NCI-H1105 treated with DMSO at 0.1 percent for 48 hours (cell line): ENCODE measurements around the gene RNF115.
"Not testable (repeated sequence)": the region's sequence is repeated elsewhere in the genome, so short reads cannot be mapped to it uniquely, and the experiment has no call there.

Source experiments
- DNase-seq: peaks from one replicate; lab custom pipeline; 2025; lab: John Stamatoyannopoulos, UW

The RNF115 gene

DNA sequence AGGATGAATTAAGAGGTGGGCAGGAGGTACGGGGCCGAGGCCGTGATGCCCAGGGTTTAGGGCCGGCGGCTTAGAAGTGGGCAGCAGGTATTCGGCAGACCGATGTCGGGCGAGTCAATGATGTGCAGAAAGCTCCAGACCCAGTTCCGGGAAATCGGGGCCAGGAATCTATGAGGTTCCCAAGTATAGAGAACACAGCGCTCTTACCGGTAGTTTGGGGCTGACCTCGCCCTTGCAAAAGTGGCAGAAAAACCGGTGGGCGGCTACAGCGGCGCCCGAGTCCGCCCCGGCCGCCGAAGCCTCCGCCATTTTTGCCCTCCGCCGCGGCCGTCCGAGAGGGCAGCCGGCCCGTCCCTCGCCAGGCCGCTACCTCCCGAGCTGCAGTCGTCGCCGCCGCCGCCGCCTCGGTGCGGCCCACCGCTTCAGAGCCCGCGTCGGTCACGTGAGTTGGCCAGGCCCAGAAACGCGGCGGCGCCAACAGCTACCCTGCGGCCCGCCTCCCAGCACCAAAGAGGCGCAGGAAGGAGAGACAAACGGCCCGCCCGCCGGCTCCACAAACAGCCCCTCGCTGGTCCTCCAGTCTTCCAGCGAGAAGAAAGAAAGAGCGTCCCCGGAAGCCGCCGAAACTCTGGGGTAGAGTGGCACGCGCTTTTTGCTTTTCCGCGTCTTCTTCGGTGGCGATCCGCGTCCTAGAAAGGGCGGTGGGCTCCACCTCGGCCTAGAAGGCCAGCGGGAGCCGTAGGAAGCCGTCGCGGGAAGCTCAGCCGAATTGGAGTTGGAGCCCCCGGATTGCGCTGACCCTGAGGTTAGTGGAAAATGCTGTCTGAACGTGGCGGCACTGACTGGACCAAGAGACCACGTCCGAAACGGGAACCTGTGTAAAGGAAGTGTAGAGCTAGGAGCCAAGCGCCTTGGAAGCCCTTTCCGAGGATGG is at the start of gene RNF115, which contains the start of gene POLR3C:
Gene RNF115, minus strand, starts transcription at position 531 of the 934 bp plus-strand sequence. Its CDS starts 222 bp downstream, at position 309.
Gene POLR3C, plus strand, starts transcription at position 636 of the 934 bp plus-strand sequence. CDS start 1,577 bp downstream, outside the sequence.
- DNase-seq = peak; percentile 94

DNA sequence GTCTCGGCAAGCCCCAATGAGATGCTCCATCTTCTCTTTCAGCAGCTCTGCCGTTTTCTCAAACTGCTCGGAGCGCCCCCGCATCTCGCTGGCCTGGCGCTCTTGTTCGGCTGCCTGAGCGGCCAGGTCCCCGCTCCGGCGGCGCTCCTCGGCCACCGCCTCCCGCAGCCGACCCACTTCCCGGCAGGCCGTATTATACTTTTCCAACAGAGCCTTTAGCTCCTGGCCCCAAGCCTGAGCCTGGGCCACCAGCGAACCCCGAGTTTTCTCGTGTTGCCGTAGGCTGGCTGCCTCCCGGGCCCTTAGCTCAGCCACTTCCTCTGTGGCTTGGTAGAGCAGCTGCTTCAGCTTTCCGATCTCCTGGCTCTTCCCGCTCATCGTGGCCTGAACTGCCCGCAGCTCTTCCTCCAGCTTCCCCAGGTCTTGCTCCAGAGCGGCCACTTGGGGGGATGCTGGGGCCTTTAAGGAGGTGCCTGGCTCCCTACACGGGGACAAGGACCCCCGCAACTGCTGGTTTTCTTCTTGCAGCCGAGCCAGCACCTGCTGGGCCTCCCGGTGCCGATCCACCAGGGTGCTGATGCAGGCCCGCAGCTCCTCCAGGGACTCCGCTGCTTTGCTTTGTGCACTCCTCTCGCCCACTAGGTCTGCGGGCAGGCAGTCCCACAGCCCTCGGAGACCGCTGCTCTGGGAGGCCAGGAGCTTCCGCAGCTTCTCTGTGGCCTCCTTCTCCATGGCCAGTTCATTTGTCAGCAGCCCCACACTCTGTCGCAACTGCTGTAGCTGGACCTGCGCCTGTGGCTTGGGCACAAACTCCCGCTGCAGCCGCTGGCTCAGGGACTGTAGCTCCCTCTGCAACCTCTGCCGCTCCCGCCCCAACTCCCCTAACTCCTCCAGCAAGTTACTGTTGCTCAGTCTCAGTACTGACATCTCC is 48.4 kb upstream of the RNF115 start:
- DNase-seq = no peak

DNA sequence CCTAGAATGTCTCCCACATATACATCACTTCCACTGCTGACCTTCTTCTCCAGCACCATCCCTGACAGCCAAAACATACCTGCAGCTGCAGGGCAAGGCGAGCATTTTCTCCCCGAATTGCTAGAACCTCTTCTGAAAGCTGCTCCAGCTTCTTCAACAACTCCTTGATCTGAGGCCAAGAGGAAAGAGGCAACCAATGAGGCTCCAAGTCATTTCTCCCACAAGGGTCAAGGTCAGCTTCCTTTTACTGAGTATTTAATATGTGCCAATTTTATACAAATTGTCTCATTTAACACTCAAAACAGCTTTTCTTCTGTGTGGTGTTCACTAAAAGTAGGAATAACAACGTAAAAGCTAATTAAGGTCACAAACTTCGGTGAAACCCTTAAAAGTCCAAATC is 44.3 kb upstream of the RNF115 start:
- DNase-seq = no peak

DNA sequence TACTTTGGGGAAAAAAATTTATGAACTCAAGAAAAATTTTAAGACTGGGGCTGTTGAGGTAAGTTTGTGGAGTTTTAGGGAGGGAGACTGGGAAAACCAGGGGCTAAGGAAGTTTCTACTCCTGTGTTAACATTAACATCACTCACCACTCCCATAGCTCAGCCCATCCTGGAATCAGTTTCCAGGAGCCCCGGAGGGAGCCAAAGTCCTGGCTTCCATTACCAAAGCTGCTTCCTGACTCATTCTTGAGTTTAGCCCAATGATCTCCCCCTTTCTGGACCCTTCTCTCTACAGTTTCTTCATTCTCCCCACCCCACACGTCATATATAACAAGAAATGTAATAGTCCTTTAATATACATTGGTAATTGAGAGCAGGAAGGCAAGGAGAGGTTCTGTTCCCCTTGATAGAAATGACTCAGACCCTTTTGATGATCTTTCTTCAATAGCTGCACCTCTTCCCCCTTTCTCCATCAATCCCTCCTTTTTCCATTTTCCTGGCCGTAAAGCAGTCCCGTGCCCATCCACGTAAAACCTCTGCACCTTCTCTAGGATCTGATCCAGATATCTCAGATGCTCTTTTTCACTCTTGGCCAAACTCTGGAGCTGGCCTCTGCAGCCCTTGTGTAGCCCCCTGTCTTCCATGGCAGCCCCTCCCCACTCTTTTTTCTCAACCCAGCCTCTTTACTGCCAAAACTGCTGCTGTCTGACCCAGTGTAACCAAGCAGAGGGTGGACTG is 39.6 kb upstream of the RNF115 start:
- DNase-seq = no peak

DNA sequence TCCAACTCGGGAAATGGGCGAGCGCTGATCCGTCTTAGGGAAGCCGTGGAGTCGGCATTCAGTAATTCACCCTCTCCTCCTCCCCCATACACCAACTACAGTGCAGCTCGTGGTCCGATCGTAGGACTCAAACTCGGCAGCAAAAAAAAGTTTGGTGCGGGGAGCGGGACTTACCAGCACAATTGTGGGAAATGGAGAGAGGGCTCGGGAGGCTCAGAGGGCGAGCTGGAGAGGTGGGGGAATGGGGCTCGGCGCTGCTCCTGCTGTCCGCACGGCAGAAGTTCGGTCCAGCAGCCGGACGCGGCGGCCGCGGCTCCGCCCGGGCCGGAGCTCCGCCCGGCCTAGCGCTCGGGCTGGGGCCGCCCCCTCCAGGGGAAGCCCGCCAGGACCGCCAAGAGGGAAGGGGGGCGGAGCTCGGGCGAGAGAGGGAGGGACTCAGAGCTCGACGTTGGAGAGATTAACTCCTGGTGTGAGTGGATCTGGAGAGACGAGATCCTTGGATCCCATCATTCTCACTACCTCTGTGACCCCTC is 35.7 kb upstream of the RNF115 start:
- peak; percentile 78 for DNase-seq

DNA sequence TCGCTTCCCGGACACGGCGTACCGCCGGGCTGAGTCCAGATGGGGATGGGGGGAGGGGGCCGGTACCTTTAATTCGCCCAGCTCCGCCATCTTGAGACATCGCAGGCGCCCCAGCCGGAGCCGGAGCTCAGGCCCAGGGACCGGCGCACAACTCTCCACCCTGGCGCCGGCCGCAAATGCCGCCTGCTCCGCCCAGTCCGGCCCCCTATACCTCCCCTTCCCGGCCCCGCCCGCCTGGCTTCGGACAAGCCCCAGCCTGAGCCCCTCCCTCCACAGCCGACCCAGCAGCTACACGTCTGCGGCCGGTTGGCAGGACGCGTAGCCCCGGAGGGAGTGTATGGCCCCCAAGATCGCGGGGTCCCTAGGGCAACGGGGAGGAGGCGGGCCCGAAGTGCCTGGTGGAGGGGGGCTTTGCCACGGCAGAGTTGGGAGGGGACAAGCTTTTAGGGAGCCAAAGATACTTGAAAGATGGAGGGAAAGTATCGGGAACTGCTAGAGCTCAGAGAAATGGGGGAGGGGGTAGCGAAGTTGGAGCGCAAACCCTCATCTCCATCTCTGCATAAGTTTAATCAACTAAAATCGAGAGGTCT is 35.1 kb upstream of the RNF115 start, which contains the start of gene PIAS3:
Gene PIAS3, minus strand, starts transcription at position 181 of the 590 bp plus-strand sequence. Its CDS starts 91 bp downstream, at position 90.
- peak; percentile 91 for DNase-seq

- peak; percentile 76 for DNase-seq
Measured at GRCh38 chr1:145858238-145858900, 34.5 kb upstream of the RNF115 start.

DNA sequence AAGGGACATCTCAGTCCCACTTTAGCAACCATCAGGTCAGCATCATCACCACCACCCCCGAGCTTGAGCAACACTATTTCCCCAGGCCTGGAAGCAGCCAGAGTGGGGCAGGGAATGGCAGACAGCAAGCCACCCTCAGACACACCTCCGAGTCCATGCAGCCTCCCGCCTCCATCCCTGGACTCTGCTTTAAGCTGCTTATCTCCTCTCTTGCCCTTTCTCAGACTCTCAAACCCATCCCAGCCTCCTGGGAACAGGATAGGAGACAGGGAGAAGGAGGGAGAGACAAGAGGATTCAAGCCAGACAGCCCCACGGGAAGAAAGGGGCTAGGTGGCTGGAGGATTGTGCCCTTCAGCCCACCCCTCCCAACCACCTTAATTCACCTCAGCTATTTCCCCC is 33.3 kb upstream of the RNF115 start:
- no peak for DNase-seq

- DNase-seq = no peak
Measured at GRCh38 chr1:145855426-145855948, 31.6 kb upstream of the RNF115 start.

GRCh38 chr1:145849356-145850160 is 25.7 kb upstream of the RNF115 start:
- no peak for DNase-seq

- no peak for DNase-seq
Measured at GRCh38 chr1:145847827-145848226, 23.9 kb upstream of the RNF115 start.

GRCh38 chr1:145846201-145846612 is 22.3 kb upstream of the RNF115 start:
- peak; percentile 22 for DNase-seq

DNA sequence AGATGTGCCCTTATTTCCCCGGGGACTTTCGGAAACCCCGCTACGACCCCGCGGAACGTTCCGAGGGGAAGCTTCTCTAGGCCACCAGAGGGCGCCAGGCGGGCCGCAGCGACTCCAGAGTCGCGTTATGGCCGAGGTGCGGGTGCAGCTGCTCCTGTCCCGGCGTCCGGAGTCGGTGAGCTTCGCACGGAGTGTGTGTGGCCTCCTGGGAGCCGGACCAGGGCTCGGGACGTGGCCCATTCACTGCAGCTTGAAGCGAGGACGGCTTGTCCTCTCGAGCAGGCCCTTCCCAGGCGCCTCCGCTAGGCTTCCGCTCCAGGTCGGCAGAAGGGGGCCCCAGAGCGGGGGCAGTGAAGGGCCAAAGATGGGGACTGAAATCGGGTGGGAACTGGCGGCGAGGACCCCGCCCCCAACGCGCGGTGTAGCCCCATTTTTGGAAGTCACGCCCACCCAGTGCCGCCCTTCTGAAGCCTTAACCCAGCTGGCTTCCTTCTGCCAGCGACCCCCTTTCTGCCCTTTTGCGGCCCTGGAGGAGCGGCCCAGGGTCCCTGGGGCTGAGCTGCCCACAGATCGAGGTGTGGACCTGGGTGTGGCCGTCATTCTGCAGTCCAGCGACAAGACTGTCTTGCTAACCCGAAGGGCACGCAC is 21.7 kb upstream of the RNF115 start, which contains the start of gene NUDT17:
Gene NUDT17, plus strand, starts transcription at position 117 of the 648 bp plus-strand sequence. Its CDS starts 11 bp downstream, at position 128.
- DNase-seq = peak; percentile 72

- DNase-seq = peak; percentile 62
Measured at GRCh38 chr1:145845144-145845513, 21.2 kb upstream of the RNF115 start.

- DNase-seq = no peak
Measured at GRCh38 chr1:145843031-145843430, 19.1 kb upstream of the RNF115 start.

- DNase-seq = no peak
Measured at GRCh38 chr1:145837656-145838055, 13.8 kb upstream of the RNF115 start.

- not testable (repeated sequence) for DNase-seq
Measured at GRCh38 chr1:145830810-145831209, 6.9 kb upstream of the RNF115 start.

DNA sequence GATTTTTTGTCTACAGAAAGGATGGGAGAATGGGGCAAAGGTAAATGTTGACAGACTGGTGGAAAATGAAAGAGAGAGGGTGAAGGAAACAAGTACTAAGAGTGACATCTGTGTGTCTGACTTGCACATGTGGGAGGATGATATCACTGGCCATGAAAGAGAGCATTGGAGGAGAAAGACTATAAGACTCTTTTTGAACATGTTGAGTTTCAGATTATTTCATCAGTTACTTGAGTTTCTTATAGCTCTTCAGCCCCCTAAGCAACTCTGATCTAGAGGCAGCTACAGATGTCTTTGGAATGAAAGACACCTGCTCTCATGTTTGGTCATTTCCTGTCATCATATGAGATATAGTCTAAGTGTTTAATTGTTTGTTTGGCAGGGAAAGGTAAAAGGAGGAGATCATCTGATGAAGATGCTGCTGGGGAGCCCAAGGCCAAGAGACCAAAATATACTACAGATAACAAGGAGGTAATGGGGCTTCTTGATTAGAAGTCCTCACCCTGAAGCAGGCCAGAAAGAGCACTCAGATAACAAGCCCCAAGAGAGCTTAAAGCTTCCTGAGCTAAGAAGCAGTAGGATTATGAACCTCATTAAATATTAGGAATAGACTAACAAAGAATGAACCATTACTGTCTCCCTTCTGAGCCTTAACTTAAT is 4.6 kb upstream of the RNF115 start:
- no peak for DNase-seq
